OCI-LY1 (cell line): ENCODE results near the gene AFMID.

ENCODE experiments used
- H2AFZ ChIP-seq: fragments of 200-600 bp; sonication (generic), shearing (Covaris generic); 2 replicates; pipeline ENCODE4 v1.6.0; 2014; ENCODE audit warnings: antibody characterized with exemption, mild to moderate bottlenecking, low read length
- H3F3A ChIP-seq: fragments of 200-600 bp; sonication (generic), shearing (Covaris generic); 2 replicates; pipeline ENCODE4 v1.6.0; 2014; ENCODE audit warnings: mild to moderate bottlenecking, antibody characterized with exemption, low read length, moderate library complexity; ENCODE audit not compliant: insufficient read depth
- H3K27ac ChIP-seq: fragments of 200-600 bp; sonication (generic); 2 replicates; pipeline ENCODE4 v1.5.1; 2014; ENCODE audit warnings: low read length, mixed run types, mild to moderate bottlenecking, low read depth; ENCODE audit not compliant: poor library complexity, severe bottlenecking
- H3K27me3 ChIP-seq: fragments of 200-600 bp; sonication (generic); 2 replicates; pipeline ENCODE4 v1.6.0; 2014; ENCODE audit warnings: antibody characterized with exemption, mild to moderate bottlenecking, low read length, moderate library complexity; ENCODE audit not compliant: insufficient read depth
- H3K36me3 ChIP-seq: fragments of 200-600 bp; sonication (generic); 2 replicates; pipeline ENCODE4 v1.6.1; 2014; ENCODE audit warnings: mild to moderate bottlenecking, antibody characterized with exemption, low read length, moderate library complexity, mixed read lengths; ENCODE audit not compliant: insufficient read depth
- H3K4me1 ChIP-seq: fragments of 200-600 bp; sonication (generic); 2 replicates; pipeline ENCODE4 v1.5.1; 2014; ENCODE audit warnings: mild to moderate bottlenecking, low read length, moderate library complexity; ENCODE audit not compliant: insufficient read depth, severe bottlenecking
- H3K4me2 ChIP-seq: fragments of 200-600 bp; sonication (generic), shearing (Covaris generic); 2 replicates; pipeline ENCODE4 v1.6.1; 2014; ENCODE audit warnings: low read length
- H3K4me3 ChIP-seq: fragments of 200-600 bp; sonication (generic); 2 replicates; pipeline ENCODE4 v1.5.1; 2014; ENCODE audit warnings: low read length, low read depth, mild to moderate bottlenecking, mixed read lengths; ENCODE audit not compliant: poor library complexity, severe bottlenecking
- H3K79me2 ChIP-seq: fragments of 200-600 bp; shearing (Covaris generic); 2 replicates; pipeline ENCODE4 v1.6.1; 2016; ENCODE audit warnings: mixed run types, low read length, mixed read lengths; ENCODE audit not compliant: insufficient read depth
- H3K9ac ChIP-seq: fragments of 200-600 bp; sonication (generic), shearing (Covaris generic); 2 replicates; pipeline ENCODE4 v1.6.1; 2014; ENCODE audit warnings: mild to moderate bottlenecking, low read length, mixed read lengths
- H3K9me2 ChIP-seq: fragments of 200-600 bp; sonication (generic), shearing (Covaris generic); 2 replicates; pipeline ENCODE4 v1.6.1; 2014; ENCODE audit warnings: low read depth, mild to moderate bottlenecking, low read length, mixed read lengths
- H3K9me3 ChIP-seq: fragments of 200-600 bp; shearing (Covaris generic); 2 replicates; pipeline ENCODE4 v1.6.1; 2014; ENCODE audit warnings: low read length, mixed read lengths
- H4K20me1 ChIP-seq: fragments of 200-600 bp; sonication (generic), shearing (Covaris generic); 2 replicates; pipeline ENCODE4 v1.6.0; 2016; ENCODE audit warnings: mild to moderate bottlenecking, low read length; ENCODE audit not compliant: insufficient read depth
- CTCF ChIP-seq: fragments of 200-600 bp; sonication (generic), shearing (Covaris generic); IDR thresholded peaks from 2 replicates; pipeline ENCODE4 v1.5.1; 2017; ENCODE audit warnings: mild to moderate bottlenecking, antibody characterized with exemption, low read length, moderate library complexity, mixed read lengths
- EZH2 ChIP-seq: fragments of 200-600 bp; sonication (generic), shearing (Covaris generic); IDR thresholded peaks from 2 replicates; pipeline ENCODE4 v1.8.0; 2017; ENCODE audit warnings: borderline replicate concordance, mixed run types, mild to moderate bottlenecking, antibody characterized with exemption, low read length, moderate library complexity, mixed read lengths

Gene AFMID

GRCh38 chr17:78256707-78257591 is 69.8 kb downstream of the AFMID start:
- Histone ChIP-seq H3K27ac (no peak overlapping the region), H3F3A (no peaks in the 10 kb centered on the region), H2AFZ (no peak overlapping the region), H3K9me2 (no peaks in the 10 kb centered on the region), H3K36me3 (no peaks in the 10 kb centered on the region), H3K4me3 (no peak overlapping the region), H3K27me3 (peaks cover 12% of the 10 kb centered on the region; the same call in 1 of the 2 replicates), H4K20me1 (no peaks in the 10 kb centered on the region), H3K79me2 (no peaks in the 10 kb centered on the region), H3K9me3 (no peaks in the 10 kb centered on the region), H3K9ac (no peak overlapping the region), H3K4me1 (peaks cover 21% of the 10 kb centered on the region), H3K4me2 (no peak overlapping the region)
- TF ChIP-seq EZH2 (no peak), CTCF (no peak)
